Uterus (tissue), 4 donors: ENCODE measurements around the gene COG3. TPM values are rescaled to one million over a fixed set of nuclear protein-coding genes. Genes with fewer than 3 reads are reported as not detected.

Experiments
- DNase-seq, 2 donors: peaks; one replicate each; pipeline ENCODE4 v3.0.0-alpha.2; 2019 to 2020
- H3K27ac ChIP-seq, 2 donors: fragments of 200-600 bp; sonication (generic); 1 replicate in 1 of 2; 2 replicates in 1 of 2; pipeline ENCODE4 v1.5.1; 2016 to 2018
- H3K27me3 ChIP-seq, 2 donors: fragments of 200-600 bp; sonication (generic); one replicate each; pipeline ENCODE4 v1.5.1; 2018 to 2019; ENCODE audit warnings: control low read depth in 1 of 2
- H3K36me3 ChIP-seq, 2 donors: fragments of 200-600 bp; sonication (generic); one replicate each; pipeline ENCODE4 v1.5.1; 2019; ENCODE audit warnings: control low read depth in 1 of 2
- H3K4me1 ChIP-seq, 2 donors: fragments of 200-600 bp; sonication (generic); one replicate each; pipeline ENCODE4 v1.5.1; 2018 to 2019; ENCODE audit warnings: control low read depth in 1 of 2
- H3K4me3 ChIP-seq, 2 donors: fragments of 200-600 bp; sonication (generic); 1 replicate in 1 of 2; 2 replicates in 1 of 2; pipeline ENCODE4 v1.5.1; 2018 to 2019; ENCODE audit warnings: mild to moderate bottlenecking in 1 of 2
- H3K9me3 ChIP-seq, 2 donors: fragments of 200-600 bp; sonication (generic); one replicate each; pipeline ENCODE4 v1.5.1; 2019; ENCODE audit warnings: control low read depth in 1 of 2
- CTCF ChIP-seq, 4 experiments: fragments of 200-600 bp in 2 of 4; fragments of 450-650 bp in 2 of 4; sonication (generic) in 2 of 4; IDR thresholded peaks; one replicate each; pipeline ENCODE4 v1.5.1; 2016 to 2019; ENCODE audit warnings: antibody characterized with exemption in 4 of 4, mild to moderate bottlenecking in 2 of 4, moderate library complexity in 1 of 4
- POLR2A ChIP-seq, 2 donors: fragments of 450-650 bp; IDR thresholded peaks; one replicate each; pipeline ENCODE4 v1.6.1; 2016; ENCODE audit warnings: antibody characterized with exemption in 2 of 2, mild to moderate bottlenecking in 1 of 2, moderate library complexity in 1 of 2
- intact Hi-C: fragments of 100-400 bp; cut with DNase I; formaldehyde crosslinking; loops from one replicate; pipeline ENCODE4 v1.15.1; 2023; ENCODE audit warnings: low total_unique reads
- total RNA-seq, 4 donors: library from RNA; depleted of rRNA in 3 of 4; stranded (reverse); fragments of >200 nt in 3 of 4; gene quantifications; one replicate each; pipeline versions ENCODE4 v1.1.0 to v1.2.4, GENCODE V29; 2014 to 2023
- donor health status: DM: yes; HTN: yes; CAD: no.

COG3 gene
- total RNA-seq, 4 donors from 2014 or later: 26.2 to 57.4 (median 36.5) TPM

GRCh38 chr13:45527699-45528462 lies 63.1 kb downstream of the COG3 start:
- no peaks in the 10 kb centered on the region for H3K27me3 ChIP-seq
- no peak overlapping the region for H3K4me3 ChIP-seq
- H3K9me3 ChIP-seq: no peaks in the 10 kb centered on the region
- no peak overlapping the region for H3K27ac ChIP-seq
- TF ChIP-seq POLR2A (IDR thresholded peaks at IDR 0.05): no peak
- TF ChIP-seq CTCF (IDR thresholded peaks at IDR 0.05): no peak
- intact Hi-C loops: no loop called here
- no peaks in the 10 kb centered on the region for H3K36me3 ChIP-seq
- no peaks in the 10 kb centered on the region for H3K4me1 ChIP-seq
- no peak for DNase-seq

- H3K27ac ChIP-seq: no peak overlapping the region
- H3K27me3 ChIP-seq: no peaks in the 10 kb centered on the region
- H3K36me3 ChIP-seq: no peaks in the 10 kb centered on the region
- H3K4me1 ChIP-seq: no peaks in the 10 kb centered on the region
- H3K4me3 ChIP-seq: no peak overlapping the region
- H3K9me3 ChIP-seq: no peaks in the 10 kb centered on the region
- intact Hi-C loops: no loop called here
- no peak for DNase-seq
- no peak for TF ChIP-seq POLR2A (IDR thresholded peaks at IDR 0.05)
- TF ChIP-seq CTCF (IDR thresholded peaks at IDR 0.05): no peak
Measured at GRCh38 chr13:45529758-45530157, 65.0 kb downstream of the COG3 start.

GRCh38 chr13:45534604-45535003 lies 69.9 kb downstream of the COG3 start:
- no peak overlapping the region for H3K27ac ChIP-seq
- TF ChIP-seq POLR2A (IDR thresholded peaks at IDR 0.05): no peak
- TF ChIP-seq CTCF (IDR thresholded peaks at IDR 0.05): no peak
- no peaks in the 10 kb centered on the region for H3K9me3 ChIP-seq
- H3K27me3 ChIP-seq: no peaks in the 10 kb centered on the region
- H3K36me3 ChIP-seq: no peaks in the 10 kb centered on the region
- no peaks in the 10 kb centered on the region for H3K4me1 ChIP-seq
- DNase-seq: no peak
- intact Hi-C loops: no loop called here
- no peak overlapping the region for H3K4me3 ChIP-seq

GRCh38 chr13:45536224-45536623 lies 71.5 kb downstream of the COG3 start:
- Histone ChIP-seq H3K27ac (no peak overlapping the region), H3K36me3 (no peaks in the 10 kb centered on the region), H3K4me3 (no peak overlapping the region), H3K4me1 (no peaks in the 10 kb centered on the region), H3K9me3 (no peaks in the 10 kb centered on the region), H3K27me3 (no peaks in the 10 kb centered on the region)
- TF ChIP-seq POLR2A (IDR thresholded peaks at IDR 0.05): no peak
- no peak for TF ChIP-seq CTCF (IDR thresholded peaks at IDR 0.05)
- intact Hi-C loops: no loop called here
- DNase-seq: no peak

GRCh38 chr13:45537516-45537915 lies 72.8 kb downstream of the COG3 start:
- Histone ChIP-seq H3K27ac (no peak overlapping the region), H3K36me3 (no peaks in the 10 kb centered on the region), H3K4me1 (no peaks in the 10 kb centered on the region), H3K27me3 (no peaks in the 10 kb centered on the region), H3K9me3 (no peaks in the 10 kb centered on the region), H3K4me3 (no peak overlapping the region)
- TF ChIP-seq POLR2A (IDR thresholded peaks at IDR 0.05): no peak
- TF ChIP-seq CTCF (IDR thresholded peaks at IDR 0.05): no peak
- intact Hi-C loops: no loop called here
- DNase-seq: no peak
